IPS-15b (cell line): Measurements from ENCODE around the gene ANO2.

Source experiments
- H3K27me3 ChIP-seq: one replicate; pipeline ENCODE4 v1.6.1; 2013; ENCODE audit warnings: low read length; ENCODE audit not compliant: control insufficient read depth, insufficient read depth
- H3K36me3 ChIP-seq: one replicate; pipeline ENCODE4 v1.6.1; 2013; ENCODE audit warnings: low read length; ENCODE audit not compliant: control insufficient read depth, insufficient read depth
- H3K4me1 ChIP-seq: one replicate; pipeline ENCODE4 v1.6.1; 2013; ENCODE audit warnings: mild to moderate bottlenecking, low read length; ENCODE audit not compliant: control insufficient read depth, insufficient read depth
- H3K4me3 ChIP-seq: one replicate; pipeline ENCODE4 v1.5.1; 2013; ENCODE audit warnings: low read depth, low read length
- H3K9ac ChIP-seq: one replicate; pipeline ENCODE4 v1.6.1; 2013; ENCODE audit warnings: low read depth, mild to moderate bottlenecking, low read length
- H3K9me3 ChIP-seq: one replicate; pipeline ENCODE4 v1.6.1; 2013; ENCODE audit warnings: mild to moderate bottlenecking, low read length; ENCODE audit not compliant: control insufficient read depth, insufficient read depth

ANO2 gene

DNA sequence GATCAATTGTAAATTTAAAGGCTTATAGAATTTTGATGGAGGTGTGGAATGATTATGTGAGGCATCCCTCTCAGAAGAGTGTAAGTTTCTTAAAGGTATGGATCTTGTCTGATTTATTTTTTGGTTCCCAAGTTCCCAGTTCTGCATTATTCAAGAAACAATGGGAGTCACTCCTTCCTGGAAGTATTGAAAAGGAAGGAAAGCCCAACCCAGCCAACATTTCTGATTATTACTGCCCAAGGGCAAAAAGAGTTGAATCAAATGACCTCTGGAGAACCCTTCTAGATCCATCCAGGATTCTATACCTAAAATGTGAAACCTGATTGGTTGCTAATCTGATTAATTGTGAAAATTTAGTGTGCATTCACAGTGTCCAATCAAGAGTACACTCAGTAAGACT, 166.2 kb downstream of the ANO2 start:
- Histone ChIP-seq H3K4me1 (no peaks in the 10 kb centered on the region), H3K9me3 (no peaks in the 10 kb centered on the region), H3K36me3 (no peaks in the 10 kb centered on the region), H3K4me3 (no peak overlapping the region), H3K27me3 (no peaks in the 10 kb centered on the region), H3K9ac (no peak overlapping the region)

DNA sequence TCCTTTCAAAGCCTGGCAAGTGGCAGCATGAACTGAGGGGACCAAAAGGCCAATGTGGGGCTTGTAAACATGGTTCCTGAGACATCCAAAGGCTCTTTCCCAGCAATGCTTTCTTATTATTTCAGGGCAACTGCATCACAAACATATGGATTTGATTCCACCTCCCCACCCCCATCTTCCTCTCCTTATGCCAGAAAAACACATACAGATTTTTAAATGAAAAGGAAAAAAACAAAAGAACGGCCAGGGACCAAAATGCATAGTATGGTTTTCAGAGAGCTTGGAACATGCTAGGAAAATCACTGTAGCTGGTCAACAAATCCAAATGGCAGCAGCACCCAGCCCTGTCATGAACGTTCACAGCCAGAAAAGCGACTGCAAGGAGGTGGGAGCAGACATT, 167.6 kb downstream of the ANO2 start:
- H3K9ac ChIP-seq, result no peak overlapping the region
- H3K9me3 ChIP-seq, result no peaks in the 10 kb centered on the region
- no peaks in the 10 kb centered on the region for H3K36me3 ChIP-seq
- H3K4me3 ChIP-seq, result no peak overlapping the region
- H3K4me1 ChIP-seq, result no peaks in the 10 kb centered on the region
- H3K27me3 ChIP-seq, result no peaks in the 10 kb centered on the region

DNA sequence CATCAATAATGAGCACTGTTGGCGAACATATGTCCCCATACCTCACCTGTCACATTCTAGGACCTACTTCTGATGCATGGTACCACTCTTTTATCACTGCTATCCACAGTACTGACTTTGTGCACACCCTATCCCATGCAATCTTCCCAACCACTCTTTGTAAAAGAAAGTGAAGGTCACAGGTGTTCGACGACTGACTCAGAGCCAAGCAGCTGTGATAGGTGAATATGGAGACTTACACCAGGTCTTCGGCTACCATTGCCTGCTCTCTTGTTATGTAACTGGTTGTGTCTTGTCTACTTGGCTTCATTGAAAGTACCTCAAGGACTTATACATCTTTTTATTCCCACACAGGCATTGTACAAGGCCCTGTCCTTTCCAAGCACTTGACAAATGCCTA, 169.0 kb downstream of the ANO2 start:
- no peaks in the 10 kb centered on the region for H3K9me3 ChIP-seq
- no peaks in the 10 kb centered on the region for H3K4me1 ChIP-seq
- no peaks in the 10 kb centered on the region for H3K27me3 ChIP-seq
- no peaks in the 10 kb centered on the region for H3K36me3 ChIP-seq
- H3K4me3 ChIP-seq, result no peak overlapping the region
- H3K9ac ChIP-seq, result no peak overlapping the region

DNA sequence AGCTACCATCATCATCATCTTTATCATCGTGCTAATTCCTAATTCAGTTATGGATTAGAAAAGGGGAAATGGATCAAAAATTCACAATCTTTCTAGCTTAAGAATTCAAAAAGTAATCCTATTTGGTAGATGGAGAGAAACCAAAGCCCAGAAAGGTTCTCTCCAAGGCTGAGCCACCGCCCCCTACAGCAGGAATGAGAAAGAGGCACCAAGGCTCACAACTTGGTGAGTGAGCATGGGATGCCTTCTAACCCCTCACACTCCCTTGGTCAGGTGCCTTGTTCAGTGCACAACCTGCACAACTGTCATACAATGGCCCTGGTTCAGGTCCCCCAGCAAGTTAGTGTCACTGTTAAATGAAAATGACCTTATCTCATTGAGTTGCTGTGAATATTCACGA, 171.5 kb downstream of the ANO2 start:
- H3K4me1 ChIP-seq, result no peaks in the 10 kb centered on the region
- no peaks in the 10 kb centered on the region for H3K36me3 ChIP-seq

DNA sequence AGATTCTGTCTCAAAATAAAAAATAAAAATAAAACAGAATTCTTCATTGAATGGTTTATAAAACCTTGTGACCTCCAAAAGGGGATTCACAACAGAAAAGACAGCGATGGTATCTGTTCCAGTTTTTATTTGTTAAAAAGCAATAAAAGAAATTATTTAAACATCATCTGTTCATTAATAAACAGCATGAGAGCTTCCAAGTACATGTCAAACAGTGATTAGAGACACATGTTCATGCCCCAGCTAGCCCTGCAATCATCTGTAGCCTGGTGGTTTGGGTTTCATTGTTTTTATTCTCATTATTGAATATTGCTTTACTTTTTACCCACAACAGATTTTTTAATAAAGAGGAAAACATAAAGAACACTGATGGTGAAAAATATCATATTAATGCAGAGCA, 173.3 kb downstream of the ANO2 start:
- Histone ChIP-seq H3K9me3 (no peaks in the 10 kb centered on the region), H3K36me3 (no peaks in the 10 kb centered on the region), H3K4me3 (no peak overlapping the region), H3K4me1 (no peaks in the 10 kb centered on the region), H3K9ac (no peak overlapping the region), H3K27me3 (no peaks in the 10 kb centered on the region)

More for the DNA sequence above, 171.5 kb downstream of the ANO2 start:
- H3K9ac ChIP-seq, result no peak overlapping the region
- no peaks in the 10 kb centered on the region for H3K27me3 ChIP-seq
- H3K9me3 ChIP-seq, result no peaks in the 10 kb centered on the region
- H3K4me3 ChIP-seq, result no peak overlapping the region

DNA sequence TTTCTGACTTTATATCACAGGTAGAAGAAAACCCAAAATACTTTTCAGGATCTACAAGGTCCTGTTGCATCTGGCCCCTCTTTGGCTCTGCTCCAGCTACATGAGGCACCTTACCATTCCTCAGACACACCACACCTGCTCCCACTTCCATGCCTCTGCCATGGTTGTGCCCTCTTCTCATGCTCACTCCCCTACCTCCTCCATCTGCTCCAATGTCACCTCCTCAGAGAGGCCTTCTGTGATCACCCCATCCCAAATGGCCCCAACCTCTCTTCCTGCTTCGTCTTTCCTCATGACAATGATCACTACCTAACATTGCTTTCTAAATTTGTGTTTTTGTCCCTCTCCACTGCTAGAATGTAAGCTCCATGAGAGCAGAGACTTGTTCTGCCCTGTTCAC, 174.3 kb downstream of the ANO2 start:
- no peaks in the 10 kb centered on the region for H3K4me1 ChIP-seq
- H3K4me3 ChIP-seq, result no peak overlapping the region
- H3K36me3 ChIP-seq, result no peaks in the 10 kb centered on the region
- no peaks in the 10 kb centered on the region for H3K9me3 ChIP-seq
- no peak overlapping the region for H3K9ac ChIP-seq
- no peaks in the 10 kb centered on the region for H3K27me3 ChIP-seq

DNA sequence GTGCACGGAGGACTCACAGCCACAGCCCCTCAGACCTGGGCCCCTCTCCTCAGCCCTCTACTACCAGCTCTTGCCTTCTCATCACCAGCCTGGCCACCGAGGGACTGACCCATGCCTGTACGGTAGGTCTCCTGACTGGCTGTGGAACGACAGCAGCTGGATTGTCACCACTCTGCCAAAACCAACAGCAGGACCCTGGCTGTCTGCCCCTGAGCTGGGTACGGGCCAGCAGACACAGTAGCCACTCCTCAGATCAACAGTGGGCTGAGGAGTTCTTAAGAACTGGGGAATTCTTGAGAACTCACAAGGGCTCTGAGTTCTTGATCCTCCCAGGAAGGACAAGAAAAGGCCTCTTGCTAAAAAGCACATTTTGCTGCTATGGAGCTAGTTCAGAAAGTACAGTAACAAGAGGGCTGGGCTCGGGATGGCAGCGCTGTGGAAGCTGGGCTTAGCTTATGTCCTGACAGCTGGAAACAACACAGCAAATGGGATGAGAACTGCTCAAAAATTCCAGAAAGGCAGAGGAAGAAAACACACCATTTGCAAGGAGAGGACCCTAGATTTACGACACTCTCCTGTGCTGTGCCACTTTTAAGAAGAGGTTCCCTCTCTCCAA, 176.4 kb downstream of the ANO2 start:
- Histone ChIP-seq H3K9me3 (no peaks in the 10 kb centered on the region), H3K27me3 (no peaks in the 10 kb centered on the region), H3K9ac (no peak overlapping the region), H3K4me3 (no peak overlapping the region), H3K4me1 (no peaks in the 10 kb centered on the region), H3K36me3 (no peaks in the 10 kb centered on the region)

DNA sequence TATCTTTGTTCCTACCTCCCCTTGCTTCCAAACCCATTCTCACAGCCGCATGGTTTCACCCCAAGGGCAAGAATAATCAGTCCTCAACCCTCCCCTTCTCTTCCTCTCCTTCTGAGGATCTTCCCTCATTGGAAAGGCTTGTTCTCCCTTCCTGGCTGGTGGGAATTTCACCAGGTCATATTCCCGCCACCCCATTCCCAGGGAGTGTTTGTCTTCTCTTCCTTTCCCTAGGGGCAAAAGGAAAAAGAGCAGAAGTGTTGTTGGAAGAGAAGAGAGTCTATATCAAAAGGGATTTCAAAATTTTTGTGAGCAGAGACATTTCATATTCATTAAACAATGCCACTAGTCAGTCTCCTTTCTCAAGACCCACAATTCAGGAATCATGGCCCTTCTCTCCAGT, 176.9 kb downstream of the ANO2 start:
- Histone ChIP-seq H3K27me3 (no peaks in the 10 kb centered on the region), H3K36me3 (no peaks in the 10 kb centered on the region), H3K9ac (no peak overlapping the region), H3K4me3 (no peak overlapping the region), H3K4me1 (no peaks in the 10 kb centered on the region), H3K9me3 (no peaks in the 10 kb centered on the region)

DNA sequence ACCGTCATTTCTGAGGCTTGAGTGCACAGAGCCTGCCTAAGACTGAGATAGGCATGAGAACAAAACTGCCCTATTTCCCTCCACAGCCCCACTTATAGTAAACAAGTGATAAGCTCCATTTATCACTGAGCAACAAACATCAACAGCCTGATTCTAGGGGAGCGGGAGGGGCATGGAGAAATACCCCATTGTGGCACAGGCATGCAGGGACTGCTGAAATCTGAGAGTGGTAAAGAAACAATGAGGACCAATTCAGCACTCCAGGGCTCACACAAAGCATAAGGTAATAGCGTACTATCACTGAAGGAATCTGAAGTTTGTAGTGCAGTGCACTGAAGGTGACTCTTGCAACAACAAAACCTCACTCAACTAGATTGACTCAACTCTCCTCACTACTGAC, 186.7 kb downstream of the ANO2 start:
- H3K4me3 ChIP-seq, result no peak overlapping the region
- H3K27me3 ChIP-seq, result no peaks in the 10 kb centered on the region
- no peaks in the 10 kb centered on the region for H3K4me1 ChIP-seq
- no peaks in the 10 kb centered on the region for H3K9me3 ChIP-seq
- H3K36me3 ChIP-seq, result no peaks in the 10 kb centered on the region
- H3K9ac ChIP-seq, result no peak overlapping the region

DNA sequence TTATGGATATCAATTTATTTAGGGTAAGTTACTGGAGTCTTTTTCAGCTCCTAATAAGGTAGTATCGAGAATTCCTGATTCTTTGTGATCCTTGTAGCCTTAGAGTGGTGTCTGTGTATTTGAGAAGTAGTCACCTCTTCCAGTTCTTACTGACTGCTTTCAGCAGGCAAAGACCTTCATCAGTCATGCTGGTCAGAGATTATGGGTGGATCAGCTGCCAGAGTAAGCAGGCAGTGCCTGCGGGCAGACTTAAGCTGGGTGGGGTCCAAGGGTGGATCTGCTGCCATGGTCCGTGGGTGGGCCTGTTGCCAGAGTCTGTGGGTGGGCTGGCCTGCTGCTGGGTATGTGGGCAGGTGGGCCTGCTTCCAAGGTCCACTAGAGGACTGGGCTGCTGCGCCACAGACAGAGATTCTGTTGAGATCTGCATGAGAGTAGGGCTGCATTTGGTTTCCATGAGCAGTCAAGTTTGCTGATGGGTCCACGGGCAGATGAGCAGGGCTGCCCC, 188.7 kb downstream of the ANO2 start:
- Histone ChIP-seq H3K4me1 (no peaks in the 10 kb centered on the region), H3K9ac (no peak overlapping the region), H3K27me3 (no peaks in the 10 kb centered on the region), H3K36me3 (no peaks in the 10 kb centered on the region), H3K4me3 (no peak overlapping the region), H3K9me3 (no peaks in the 10 kb centered on the region)

DNA sequence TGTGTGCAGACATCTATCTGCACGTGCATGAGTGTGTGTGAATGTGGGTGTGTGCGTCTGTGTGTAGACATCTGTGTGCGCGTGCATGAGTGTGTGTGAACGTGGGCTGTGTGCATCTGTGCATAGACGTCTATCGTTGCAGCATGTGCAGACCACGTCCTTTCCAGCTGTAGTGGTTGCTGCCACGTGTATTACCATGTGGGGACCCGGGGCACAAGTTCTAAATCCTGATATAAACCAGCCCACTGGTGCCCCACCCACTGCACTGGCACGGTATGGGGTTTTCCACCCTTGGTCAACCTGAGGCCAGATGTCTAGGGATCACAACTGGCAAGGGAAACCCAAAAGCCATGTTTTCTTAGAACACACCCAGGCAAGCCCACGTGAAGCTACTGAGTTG, 197.0 kb downstream of the ANO2 start:
- Histone ChIP-seq H3K27me3 (no peaks in the 10 kb centered on the region), H3K4me3 (no peak overlapping the region), H3K36me3 (no peaks in the 10 kb centered on the region), H3K9ac (no peak overlapping the region), H3K4me1 (no peaks in the 10 kb centered on the region), H3K9me3 (no peaks in the 10 kb centered on the region)

DNA sequence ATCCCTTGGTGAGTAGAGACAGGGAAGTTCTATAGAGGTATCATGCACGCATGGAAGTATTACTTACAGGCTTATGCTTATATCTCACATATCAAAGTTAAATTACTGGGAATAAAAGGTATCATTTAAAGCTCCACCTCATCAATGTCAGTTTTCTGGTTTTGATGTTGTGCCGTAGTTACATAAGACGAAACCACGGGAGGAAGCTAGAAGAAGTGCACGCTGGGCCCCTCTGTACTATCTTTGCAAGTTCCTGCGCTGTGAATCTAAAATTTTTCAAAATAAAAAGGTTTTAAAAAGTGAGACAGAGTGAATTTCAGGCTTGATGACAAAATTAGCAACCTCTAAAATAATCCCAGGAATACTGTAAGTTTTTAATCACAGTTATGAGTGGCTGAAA, 198.1 kb downstream of the ANO2 start:
- Histone ChIP-seq H3K27me3 (no peaks in the 10 kb centered on the region), H3K4me1 (no peaks in the 10 kb centered on the region), H3K9me3 (no peaks in the 10 kb centered on the region), H3K9ac (no peak overlapping the region), H3K36me3 (no peaks in the 10 kb centered on the region), H3K4me3 (no peak overlapping the region)
